Erythroblast (primary cell): ENCODE data around the gene PAM.

Experiments
- DNase-seq, 2 experiments: peaks; one replicate each; lab custom pipeline; 2025; lab: John Stamatoyannopoulos, UW
- GATA1 ChIP-seq: IDR thresholded peaks from 2 replicates; pipeline ENCODE4 v1.6.1; 2011; ENCODE audit warnings: low read depth, mild to moderate bottlenecking, control low read depth, low read length, moderate library complexity
- POLR2A ChIP-seq: IDR thresholded peaks from 2 replicates; pipeline ENCODE4 v1.6.1; 2011; ENCODE audit warnings: mild to moderate bottlenecking, low read length

Gene PAM

GRCh38 chr5:102754767-102755431 is at the start of gene PAM:
TSS of gene PAM (plus strand) at chr5:102755305. CDS start at chr5:102866196, 110,891 bp downstream.
- DNase-seq: peak; percentile 76 to 78
- TF ChIP-seq GATA1: no peak
- no peak for TF ChIP-seq POLR2A

GRCh38 chr5:102711525-102712385 is 43.4 kb upstream of the PAM start:
- DNase-seq: no peak
- TF ChIP-seq POLR2A (no peak), GATA1 (no peak)

- TF ChIP-seq POLR2A (no peak), GATA1 (no peak)
- no peak for DNase-seq
Measured at GRCh38 chr5:102713278-102713677, 41.8 kb upstream of the PAM start.

- TF ChIP-seq GATA1 (no peak), POLR2A (no peak)
- DNase-seq: no peak
Measured at GRCh38 chr5:102713682-102714231, 41.3 kb upstream of the PAM start.

GRCh38 chr5:102715082-102715807 is 39.9 kb upstream of the PAM start:
- no peak for TF ChIP-seq POLR2A
- TF ChIP-seq GATA1: no peak
- DNase-seq: no peak

- no peak for DNase-seq
- TF ChIP-seq POLR2A (no peak), GATA1 (no peak)
Measured at GRCh38 chr5:102716017-102716416, 39.1 kb upstream of the PAM start.

GRCh38 chr5:102718819-102719218 is 36.3 kb upstream of the PAM start:
- TF ChIP-seq POLR2A (no peak), GATA1 (no peak)
- DNase-seq: no peak

- TF ChIP-seq POLR2A (no peak), GATA1 (no peak)
- DNase-seq: no peak
Measured at GRCh38 chr5:102719886-102720285, 35.2 kb upstream of the PAM start.

GRCh38 chr5:102720969-102721368 is 34.1 kb upstream of the PAM start:
- no peak for DNase-seq
- no peak for TF ChIP-seq GATA1

GRCh38 chr5:102722931-102723330 is 32.2 kb upstream of the PAM start:
- no peak for DNase-seq
- TF ChIP-seq GATA1 (no peak), POLR2A (no peak)

GRCh38 chr5:102731693-102732092 is 23.4 kb upstream of the PAM start:
- DNase-seq: no peak
- TF ChIP-seq GATA1: no peak
- no peak for TF ChIP-seq POLR2A

- TF ChIP-seq POLR2A: no peak
- no peak for DNase-seq
Measured at GRCh38 chr5:102733534-102733933, 21.6 kb upstream of the PAM start.

GRCh38 chr5:102737161-102737560 is 17.9 kb upstream of the PAM start:
- no peak for DNase-seq
- TF ChIP-seq GATA1 (no peak), POLR2A (no peak)
